K562 (cell line): ENCODE data around the gene SLCO2B1.

Experiments
- ARID1B ChIP-seq: fragments of 450-650 bp; IDR thresholded peaks from 2 replicates; pipeline ENCODE4 v1.6.1; 2016; ENCODE audit warnings: antibody characterized with exemption, mild to moderate bottlenecking, inconsistent platforms
- EP300 ChIP-seq: IDR thresholded peaks from 2 replicates; pipeline ENCODE4 v1.6.1; 2012; ENCODE audit warnings: low read length, improper control_type of control experiment
- NCOA6 ChIP-seq: fragments of 450-650 bp; IDR thresholded peaks from 2 replicates; pipeline ENCODE4 v1.6.1; 2017; ENCODE audit warnings: mild to moderate bottlenecking
- NR1H2 ChIP-seq: sonication (generic); formaldehyde crosslinking; IDR thresholded peaks from 2 replicates; pipeline ENCODE4 v1.4.0; 2020; ENCODE audit warnings: mild to moderate bottlenecking, missing genetic modification reagents
- PHF20 ChIP-seq: fragments of 450-650 bp; IDR thresholded peaks from 2 replicates; pipeline ENCODE4 v1.6.1; 2018; ENCODE audit not compliant: partially characterized antibody
- POLR2A ChIP-seq: fragments of 450-650 bp; conservative IDR thresholded peaks from 2 replicates; pipeline ENCODE4 v1.6.1; 2016
- TAF15 ChIP-seq: fragments of 200-400 bp; formaldehyde crosslinking; IDR thresholded peaks from 2 replicates; pipeline ENCODE4 v1.6.1; 2017; ENCODE audit warnings: mild to moderate bottlenecking, low read depth, low read length, moderate library complexity
- XRCC5 ChIP-seq: fragments of 200-400 bp; formaldehyde crosslinking; IDR thresholded peaks from 2 replicates; pipeline ENCODE4 v1.6.1; 2017; ENCODE audit warnings: low read depth, mild to moderate bottlenecking, low read length
- ZNF717 ChIP-seq: fragments of 250-450 bp; sonication (Bioruptor Pico); IDR thresholded peaks from 2 replicates; pipeline ENCODE4 v1.5.0; 2021
- TF ChIP-seq, protein P1 (sequence below), 3 experiments: IDR thresholded peaks in 2 of 3; conservative IDR thresholded peaks in 1 of 3; 2 replicates each; pipeline ENCODE4 v1.5.1; 2011 to 2012; ENCODE audit warnings: low read length in 3 of 3, mild to moderate bottlenecking in 3 of 3, control low read depth in 2 of 3, improper control_type of control experiment in 1 of 3, inconsistent platforms in 1 of 3, low read depth in 1 of 3, mixed read lengths in 1 of 3, moderate library complexity in 1 of 3; ENCODE audit not compliant: insufficient read depth in 2 of 3
- TF ChIP-seq, protein P2 (sequence below): sonication (generic); formaldehyde crosslinking; IDR thresholded peaks from 2 replicates; pipeline ENCODE4 v1.5.0; 2020; ENCODE audit warnings: missing genetic modification reagents

DNA sequence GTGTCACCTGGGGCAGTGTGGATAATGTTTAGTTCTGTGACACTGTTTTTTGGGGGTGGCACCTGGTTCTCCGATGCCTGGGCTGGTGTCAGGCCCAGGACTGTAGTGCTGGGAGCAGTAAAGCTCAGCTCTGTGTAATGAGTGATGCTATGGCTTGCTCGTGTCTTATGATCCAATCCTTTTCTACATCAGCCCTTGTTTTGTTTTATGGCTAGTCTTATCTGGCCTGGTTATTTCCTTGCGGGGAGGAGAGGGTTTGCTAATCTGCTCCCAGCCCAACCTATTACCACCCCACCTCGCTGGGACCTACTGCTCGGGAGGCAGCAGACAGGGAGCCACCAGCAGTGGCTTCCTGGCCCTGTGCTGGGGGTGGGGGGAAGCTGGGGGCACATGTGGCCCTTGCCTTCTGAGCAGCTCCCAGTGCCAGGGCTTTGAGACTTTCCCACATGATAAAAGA is 54.7 kb downstream of the SLCO2B1 start:
- TF ChIP-seq EP300 (no peak), TAF15 (no peak), POLR2A (no peak), NR1H2 (CRISPR knock-in tag) (no peak), NCOA6 (no peak), XRCC5 (no peak), PHF20 (no peak), ZNF717 (CRISPR knock-in tag) (no peak), ARID1B (no peak)
- TF ChIP-seq, protein P1, sequence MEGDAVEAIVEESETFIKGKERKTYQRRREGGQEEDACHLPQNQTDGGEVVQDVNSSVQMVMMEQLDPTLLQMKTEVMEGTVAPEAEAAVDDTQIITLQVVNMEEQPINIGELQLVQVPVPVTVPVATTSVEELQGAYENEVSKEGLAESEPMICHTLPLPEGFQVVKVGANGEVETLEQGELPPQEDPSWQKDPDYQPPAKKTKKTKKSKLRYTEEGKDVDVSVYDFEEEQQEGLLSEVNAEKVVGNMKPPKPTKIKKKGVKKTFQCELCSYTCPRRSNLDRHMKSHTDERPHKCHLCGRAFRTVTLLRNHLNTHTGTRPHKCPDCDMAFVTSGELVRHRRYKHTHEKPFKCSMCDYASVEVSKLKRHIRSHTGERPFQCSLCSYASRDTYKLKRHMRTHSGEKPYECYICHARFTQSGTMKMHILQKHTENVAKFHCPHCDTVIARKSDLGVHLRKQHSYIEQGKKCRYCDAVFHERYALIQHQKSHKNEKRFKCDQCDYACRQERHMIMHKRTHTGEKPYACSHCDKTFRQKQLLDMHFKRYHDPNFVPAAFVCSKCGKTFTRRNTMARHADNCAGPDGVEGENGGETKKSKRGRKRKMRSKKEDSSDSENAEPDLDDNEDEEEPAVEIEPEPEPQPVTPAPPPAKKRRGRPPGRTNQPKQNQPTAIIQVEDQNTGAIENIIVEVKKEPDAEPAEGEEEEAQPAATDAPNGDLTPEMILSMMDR (IDR thresholded peaks at IDR 0.05 in 2 of 3, conservative IDR thresholded peaks at IDR 0.05 in 1 of 3; ENCODE audit: insufficient read depth in 2 of 3, low read depth in 1 of 3, low read length in 3 of 3) = no peak
- TF ChIP-seq, protein P2, sequence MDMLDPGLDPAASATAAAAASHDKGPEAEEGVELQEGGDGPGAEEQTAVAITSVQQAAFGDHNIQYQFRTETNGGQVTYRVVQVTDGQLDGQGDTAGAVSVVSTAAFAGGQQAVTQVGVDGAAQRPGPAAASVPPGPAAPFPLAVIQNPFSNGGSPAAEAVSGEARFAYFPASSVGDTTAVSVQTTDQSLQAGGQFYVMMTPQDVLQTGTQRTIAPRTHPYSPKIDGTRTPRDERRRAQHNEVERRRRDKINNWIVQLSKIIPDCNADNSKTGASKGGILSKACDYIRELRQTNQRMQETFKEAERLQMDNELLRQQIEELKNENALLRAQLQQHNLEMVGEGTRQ = no peak
